Loucy (cell line): ENCODE results near the gene MAD1L1.
"Not testable (repeated sequence)": the region's sequence is repeated elsewhere in the genome, so short reads cannot be mapped to it uniquely, and the experiment has no call there.

Experiments
- H2AFZ ChIP-seq: fragments of 200-600 bp; sonication (generic); 2 replicates; pipeline ENCODE4 v1.6.0; 2016; ENCODE audit warnings: antibody characterized with exemption, mild to moderate bottlenecking, low read length, moderate library complexity
- H3F3A ChIP-seq: fragments of 200-600 bp; 2 replicates; pipeline ENCODE4 v1.6.0; 2016; ENCODE audit warnings: antibody characterized with exemption, low read depth, mild to moderate bottlenecking
- H3K27me3 ChIP-seq: fragments of 200-600 bp; sonication (generic); 2 replicates; pipeline ENCODE4 v1.6.1; 2014; ENCODE audit warnings: low read length, mild to moderate bottlenecking; ENCODE audit not compliant: insufficient read depth, poor library complexity, severe bottlenecking
- H3K36me3 ChIP-seq: fragments of 200-600 bp; sonication (generic); 2 replicates; pipeline ENCODE4 v1.6.1; 2016; ENCODE audit warnings: low read length; ENCODE audit not compliant: insufficient read depth
- H3K4me1 ChIP-seq: fragments of 200-600 bp; sonication (generic); 2 replicates; pipeline ENCODE4 v1.5.1; 2014; ENCODE audit warnings: low read length, mild to moderate bottlenecking; ENCODE audit not compliant: insufficient read depth, poor library complexity, severe bottlenecking
- H3K4me2 ChIP-seq: fragments of 200-600 bp; sonication (generic); 2 replicates; pipeline ENCODE4 v1.6.0; 2014; ENCODE audit warnings: antibody characterized with exemption, low read length, low read depth, mild to moderate bottlenecking; ENCODE audit not compliant: poor library complexity, severe bottlenecking
- H3K4me3 ChIP-seq: fragments of 200-600 bp; sonication (generic); 2 replicates; pipeline ENCODE4 v1.5.1; 2014; ENCODE audit warnings: low read length, mild to moderate bottlenecking, mixed read lengths; ENCODE audit not compliant: poor library complexity, severe bottlenecking
- H3K79me2 ChIP-seq: fragments of 200-600 bp; sonication (generic); 2 replicates; pipeline ENCODE4 v1.6.1; 2014; ENCODE audit warnings: low read length; ENCODE audit not compliant: insufficient read depth
- H3K9ac ChIP-seq: fragments of 200-600 bp; sonication (generic); 2 replicates; pipeline ENCODE4 v1.6.0; 2014; ENCODE audit warnings: mild to moderate bottlenecking, low read depth, low read length, moderate library complexity; ENCODE audit not compliant: poor library complexity, severe bottlenecking
- H3K9me2 ChIP-seq: fragments of 200-600 bp; sonication (generic); replicated peaks from 2 replicates; pipeline ENCODE4 v1.6.1; 2016; ENCODE audit warnings: low read depth, low read length, mixed read lengths
- H3K9me3 ChIP-seq: fragments of 200-600 bp; sonication (generic); 2 replicates; pipeline ENCODE4 v1.6.1; 2014; ENCODE audit warnings: mild to moderate bottlenecking, antibody characterized with exemption, low read length, low read depth; ENCODE audit not compliant: insufficient read depth
- H4K20me1 ChIP-seq: fragments of 200-600 bp; sonication (generic); 2 replicates; pipeline ENCODE4 v1.6.0; 2014; ENCODE audit warnings: antibody characterized with exemption, low read length, mild to moderate bottlenecking; ENCODE audit not compliant: insufficient read depth, poor library complexity, severe bottlenecking
- CTCF ChIP-seq: fragments of 200-600 bp; sonication (generic); conservative IDR thresholded peaks from 2 replicates; pipeline ENCODE4 v1.5.1; 2014; ENCODE audit warnings: mild to moderate bottlenecking, antibody characterized with exemption, low read length
- EZH2phosphoT487 ChIP-seq: fragments of 200-600 bp; IDR thresholded peaks from 2 replicates; pipeline ENCODE4 v1.6.1; 2018; ENCODE audit warnings: antibody characterized with exemption, mild to moderate bottlenecking, moderate library complexity, borderline replicate concordance

Gene MAD1L1

GRCh38 chr7:1970895-1971294 lies 261.9 kb downstream of the MAD1L1 start:
- no peak overlapping the region for H2AFZ ChIP-seq

GRCh38 chr7:1970285-1970660 lies 262.5 kb downstream of the MAD1L1 start:
- not testable (repeated sequence) for H3K9ac ChIP-seq, H3K36me3 ChIP-seq, H3F3A ChIP-seq, H3K79me2 ChIP-seq, H3K9me2 ChIP-seq, H3K4me1 ChIP-seq, H3K9me3 ChIP-seq, H2AFZ ChIP-seq, H4K20me1 ChIP-seq, H3K4me2 ChIP-seq, H3K27me3 ChIP-seq, H3K4me3 ChIP-seq

More at GRCh38 chr7:1970895-1971294, 261.9 kb downstream of the MAD1L1 start:
- Histone ChIP-seq H3K4me2 (no peak overlapping the region), H3F3A (no peaks in the 10 kb centered on the region), H3K4me1 (peaks cover 3% of the 10 kb centered on the region), H3K79me2 (no peaks in the 10 kb centered on the region), H3K9me3 (no peaks in the 10 kb centered on the region), H4K20me1 (no peaks in the 10 kb centered on the region), H3K4me3 (no peak overlapping the region), H3K9me2 (no peaks in the 10 kb centered on the region), H3K36me3 (peaks cover 9% of the 10 kb centered on the region; the same call in 1 of the 2 replicates), H3K27me3 (no peaks in the 10 kb centered on the region), H3K9ac (no peak overlapping the region)
- no peak for TF ChIP-seq EZH2phosphoT487
- no peak for TF ChIP-seq CTCF

- Histone ChIP-seq H3K4me2 (no peak overlapping the region), H3K9me3 (no peaks in the 10 kb centered on the region), H3K9me2 (no peaks in the 10 kb centered on the region), H3F3A (no peaks in the 10 kb centered on the region), H4K20me1 (no peaks in the 10 kb centered on the region), H3K36me3 (no peaks in the 10 kb centered on the region; the same call in 1 of the 2 replicates), H3K4me1 (peaks cover 3% of the 10 kb centered on the region), H3K27me3 (no peaks in the 10 kb centered on the region), H3K79me2 (no peaks in the 10 kb centered on the region), H3K4me3 (no peak overlapping the region), H2AFZ (no peak overlapping the region), H3K9ac (no peak overlapping the region)
- TF ChIP-seq CTCF (no peak), EZH2phosphoT487 (no peak)
Measured at GRCh38 chr7:1969459-1970284, 263.1 kb downstream of the MAD1L1 start.
